Measurements from ENCODE around the gene MFSD6.
A peak's percentile ranks its signal among the peaks of the same experiment; 100 is the strongest.

The MFSD6 gene

DNA sequence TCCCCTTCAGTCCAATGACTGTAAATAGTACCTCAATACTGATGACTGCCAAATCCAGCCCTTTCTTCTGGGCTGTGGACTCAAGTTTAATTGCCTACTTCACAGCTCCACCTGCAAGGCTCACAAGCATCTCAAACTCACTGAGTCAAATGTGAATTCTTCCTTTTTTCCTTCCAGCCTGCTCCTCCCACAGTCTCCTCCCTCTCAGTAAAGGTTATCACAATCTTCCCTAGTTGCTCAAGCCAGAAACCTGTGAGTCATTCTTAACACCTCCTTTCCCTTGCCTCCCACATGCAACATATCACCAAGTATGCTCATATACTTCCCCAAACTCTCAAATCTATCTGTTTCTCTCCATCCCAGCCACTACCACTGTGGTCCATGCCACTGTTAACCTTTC lies 3.7 kb upstream of the MFSD6 start:
- Histone ChIP-seq H3K9ac (ENCODE audit: low read depth in 1 of 2, low read length in 2 of 2) (no peak overlapping the region), H3K9me3 (ENCODE audit: control insufficient read depth in 1 of 2, low read length in 2 of 2) (no peaks in the 10 kb centered on the region), H3K27me3 (ENCODE audit: control insufficient read depth in 1 of 2, insufficient read depth in 2 of 2, low read length in 2 of 2) (no peaks in the 10 kb centered on the region), H3K27ac (ENCODE audit: low read depth, low read length) (no peak overlapping the region), H3K36me3 (ENCODE audit: control insufficient read depth in 1 of 2, insufficient read depth in 2 of 2, low read length in 2 of 2) (no peaks in the 10 kb centered on the region), H3K4me1 (ENCODE audit: control insufficient read depth in 1 of 2, insufficient read depth in 2 of 2, low read length in 2 of 2) (peaks cover 21 to 24% of the 10 kb centered on the region in 2 donors), H3K4me3 (ENCODE audit: low read depth in 1 of 2, low read length in 2 of 2) (no peak overlapping the region)

DNA sequence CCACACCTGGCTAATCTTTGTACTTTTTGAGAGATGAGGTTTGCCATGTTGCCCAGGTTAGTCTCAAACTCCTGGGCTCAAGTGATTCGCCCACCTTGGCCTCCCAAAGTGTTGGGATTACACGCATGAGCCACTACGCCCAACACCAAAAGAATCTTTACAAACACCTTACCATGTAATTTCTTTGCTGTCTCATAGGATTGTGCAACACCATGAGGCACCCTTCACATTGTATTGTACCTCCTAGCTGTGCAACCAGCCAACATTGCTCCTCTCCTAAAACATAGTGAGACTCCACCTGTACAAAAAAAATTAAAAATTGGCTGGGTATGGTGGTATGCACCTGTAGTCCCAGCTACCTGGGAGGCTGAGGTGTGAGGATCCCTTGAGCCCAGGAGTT lies 3.1 kb upstream of the MFSD6 start:
- H3K9ac ChIP-seq (ENCODE audit: low read depth in 1 of 2, low read length in 2 of 2): no peak overlapping the region
- no peaks in the 10 kb centered on the region for H3K27me3 ChIP-seq (ENCODE audit: control insufficient read depth in 1 of 2, insufficient read depth in 2 of 2, low read length in 2 of 2)
- H3K27ac ChIP-seq (ENCODE audit: low read depth, low read length): no peak overlapping the region
- no peak overlapping the region for H3K4me3 ChIP-seq (ENCODE audit: low read depth in 1 of 2, low read length in 2 of 2)
- no peaks in the 10 kb centered on the region for H3K9me3 ChIP-seq (ENCODE audit: control insufficient read depth in 1 of 2, low read length in 2 of 2)
- no peaks in the 10 kb centered on the region for H3K36me3 ChIP-seq (ENCODE audit: control insufficient read depth in 1 of 2, insufficient read depth in 2 of 2, low read length in 2 of 2)
- H3K4me1 ChIP-seq (ENCODE audit: control insufficient read depth in 1 of 2, insufficient read depth in 2 of 2, low read length in 2 of 2): peaks cover 27 to 30% of the 10 kb centered on the region in 2 donors

GRCh38 chr2:190405995-190406394 lies 2.2 kb upstream of the MFSD6 start:
- Histone ChIP-seq H3K4me3 (ENCODE audit: low read depth in 1 of 2, low read length in 2 of 2) (no peak overlapping the region), H3K9ac (ENCODE audit: low read depth in 1 of 2, low read length in 2 of 2) (no peak overlapping the region), H3K36me3 (ENCODE audit: control insufficient read depth in 1 of 2, insufficient read depth in 2 of 2, low read length in 2 of 2) (no peaks in the 10 kb centered on the region), H3K4me1 (ENCODE audit: control insufficient read depth in 1 of 2, insufficient read depth in 2 of 2, low read length in 2 of 2) (peaks cover 30 to 34% of the 10 kb centered on the region in 2 donors), H3K9me3 (ENCODE audit: control insufficient read depth in 1 of 2, low read length in 2 of 2) (no peaks in the 10 kb centered on the region), H3K27me3 (ENCODE audit: control insufficient read depth in 1 of 2, insufficient read depth in 2 of 2, low read length in 2 of 2) (no peaks in the 10 kb centered on the region), H3K27ac (ENCODE audit: low read depth, low read length) (no peak overlapping the region)

- Histone ChIP-seq H3K27ac (ENCODE audit: low read depth, low read length) (no peak overlapping the region), H3K4me3 (ENCODE audit: low read depth in 1 of 2, low read length in 2 of 2) (no peak overlapping the region)
These were observed 1.4 kb upstream of the MFSD6 start for GRCh38 chr2:190406805-190407204.

DNA sequence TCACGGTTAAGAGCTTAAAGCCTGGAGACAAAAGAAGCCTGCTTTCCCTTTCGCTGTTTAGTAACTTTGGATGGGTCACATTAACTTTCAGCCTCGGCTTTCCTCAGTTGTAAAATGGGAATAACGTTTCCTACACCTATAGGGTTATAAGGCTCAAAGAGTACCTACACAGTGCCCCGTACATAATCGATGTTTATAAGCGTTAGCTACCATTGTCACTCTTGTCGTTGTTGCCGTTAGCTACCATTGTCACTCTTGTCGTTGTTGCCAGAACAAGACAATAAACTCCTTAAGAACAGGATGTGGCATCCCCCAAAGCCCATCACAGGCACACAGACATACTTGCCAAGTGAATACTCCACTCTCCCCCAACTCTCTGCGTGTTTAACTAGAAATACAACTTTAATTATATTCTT lies 901 bp upstream of the MFSD6 start:
- Histone ChIP-seq H3K9ac (ENCODE audit: low read depth in 1 of 2, low read length in 2 of 2) (peak overlapping the region; percentile 55 to 72), H3K36me3 (ENCODE audit: control insufficient read depth in 1 of 2, insufficient read depth in 2 of 2, low read length in 2 of 2) (no peaks in the 10 kb centered on the region), H3K4me3 (ENCODE audit: low read depth in 1 of 2, low read length in 2 of 2) (peak overlapping the region; percentile 77 to 85), H3K4me1 (ENCODE audit: control insufficient read depth in 1 of 2, insufficient read depth in 2 of 2, low read length in 2 of 2) (peaks cover 37 to 41% of the 10 kb centered on the region in 2 donors), H3K27me3 (ENCODE audit: control insufficient read depth in 1 of 2, insufficient read depth in 2 of 2, low read length in 2 of 2) (no peaks in the 10 kb centered on the region), H3K27ac (ENCODE audit: low read depth, low read length) (peak overlapping the region; percentile 72), H3K9me3 (ENCODE audit: control insufficient read depth in 1 of 2, low read length in 2 of 2) (no peaks in the 10 kb centered on the region)

More at GRCh38 chr2:190406805-190407204, 1.4 kb upstream of the MFSD6 start:
- Histone ChIP-seq H3K27me3 (ENCODE audit: control insufficient read depth in 1 of 2, insufficient read depth in 2 of 2, low read length in 2 of 2) (no peaks in the 10 kb centered on the region), H3K9me3 (ENCODE audit: control insufficient read depth in 1 of 2, low read length in 2 of 2) (no peaks in the 10 kb centered on the region), H3K36me3 (ENCODE audit: control insufficient read depth in 1 of 2, insufficient read depth in 2 of 2, low read length in 2 of 2) (no peaks in the 10 kb centered on the region), H3K4me1 (ENCODE audit: control insufficient read depth in 1 of 2, insufficient read depth in 2 of 2, low read length in 2 of 2) (peaks cover 34 to 40% of the 10 kb centered on the region in 2 donors), H3K9ac (ENCODE audit: low read depth in 1 of 2, low read length in 2 of 2) (no peak overlapping the region)

GRCh38 chr2:190408538-190409271 lies 550 bp downstream of the MFSD6 start:
- Histone ChIP-seq H3K9ac (ENCODE audit: low read depth in 1 of 2, low read length in 2 of 2) (peak overlapping the region; percentile 75 to 88), H3K36me3 (ENCODE audit: control insufficient read depth in 1 of 2, insufficient read depth in 2 of 2, low read length in 2 of 2) (no peaks in the 10 kb centered on the region), H3K4me3 (ENCODE audit: low read depth in 1 of 2, low read length in 2 of 2) (peak overlapping the region; percentile 85 to 90), H3K27me3 (ENCODE audit: control insufficient read depth in 1 of 2, insufficient read depth in 2 of 2, low read length in 2 of 2) (no peaks in the 10 kb centered on the region), H3K27ac (ENCODE audit: low read depth, low read length) (peak overlapping the region; percentile 72), H3K4me1 (ENCODE audit: control insufficient read depth in 1 of 2, insufficient read depth in 2 of 2, low read length in 2 of 2) (peaks cover 45 to 47% of the 10 kb centered on the region in 2 donors), H3K9me3 (ENCODE audit: control insufficient read depth in 1 of 2, low read length in 2 of 2) (no peaks in the 10 kb centered on the region)

DNA sequence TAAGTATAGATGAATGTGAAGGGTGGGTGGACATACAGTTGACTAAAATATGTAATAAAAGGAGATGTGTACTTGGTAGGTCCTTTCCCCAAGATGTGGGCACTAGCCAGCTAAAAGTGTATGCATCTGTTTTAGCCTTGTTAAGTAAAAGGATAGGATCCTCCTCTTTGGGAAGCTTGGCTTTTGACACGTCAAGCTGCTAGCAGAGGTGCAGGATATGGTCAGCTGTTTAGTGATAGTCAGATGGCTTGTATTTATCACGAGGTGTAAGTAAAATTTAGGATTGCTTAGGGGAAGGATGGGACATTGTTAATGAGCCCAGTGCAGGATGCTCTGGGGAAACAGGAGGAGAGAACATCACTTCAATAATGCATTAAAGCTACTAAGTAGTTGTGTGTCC lies 1.5 kb downstream of the MFSD6 start:
- Histone ChIP-seq H3K27ac (ENCODE audit: low read depth, low read length) (no peak overlapping the region), H3K4me3 (ENCODE audit: low read depth in 1 of 2, low read length in 2 of 2) (peak overlapping the region; percentile 29 to 90), H3K36me3 (ENCODE audit: control insufficient read depth in 1 of 2, insufficient read depth in 2 of 2, low read length in 2 of 2) (no peaks in the 10 kb centered on the region), H3K27me3 (ENCODE audit: control insufficient read depth in 1 of 2, insufficient read depth in 2 of 2, low read length in 2 of 2) (no peaks in the 10 kb centered on the region), H3K9ac (ENCODE audit: low read depth in 1 of 2, low read length in 2 of 2) (peak overlapping the region; percentile 5 to 88), H3K9me3 (ENCODE audit: control insufficient read depth in 1 of 2, low read length in 2 of 2) (no peaks in the 10 kb centered on the region), H3K4me1 (ENCODE audit: control insufficient read depth in 1 of 2, insufficient read depth in 2 of 2, low read length in 2 of 2) (peaks cover 42% of the 10 kb centered on the region in 2 donors)

DNA sequence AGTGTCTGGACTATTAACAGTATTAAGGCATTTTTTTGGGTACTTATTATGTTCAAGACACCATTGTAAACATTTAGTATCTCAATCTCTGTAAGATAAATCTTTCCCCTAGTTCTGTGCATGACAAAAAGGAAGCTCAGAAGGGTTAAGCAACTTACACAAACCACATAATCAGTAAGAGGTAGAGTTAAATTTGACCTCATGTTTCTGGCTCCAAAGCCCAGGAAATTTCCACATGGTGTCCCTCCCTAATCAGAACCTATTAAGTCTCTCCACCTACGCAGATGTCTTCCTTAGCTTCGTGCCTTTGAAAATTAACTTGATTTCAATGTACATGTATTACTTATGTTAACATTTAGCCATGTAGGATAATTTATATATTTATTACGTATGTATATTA lies 2.0 kb downstream of the MFSD6 start:
- Histone ChIP-seq H3K27me3 (ENCODE audit: control insufficient read depth in 1 of 2, insufficient read depth in 2 of 2, low read length in 2 of 2) (no peaks in the 10 kb centered on the region), H3K4me1 (ENCODE audit: control insufficient read depth in 1 of 2, insufficient read depth in 2 of 2, low read length in 2 of 2) (peaks cover 38 to 39% of the 10 kb centered on the region in 2 donors), H3K36me3 (ENCODE audit: control insufficient read depth in 1 of 2, insufficient read depth in 2 of 2, low read length in 2 of 2) (no peaks in the 10 kb centered on the region), H3K4me3 (ENCODE audit: low read depth in 1 of 2, low read length in 2 of 2) (no peak overlapping the region), H3K27ac (ENCODE audit: low read depth, low read length) (no peak overlapping the region), H3K9ac (ENCODE audit: low read depth in 1 of 2, low read length in 2 of 2) (no peak overlapping the region), H3K9me3 (ENCODE audit: control insufficient read depth in 1 of 2, low read length in 2 of 2) (no peaks in the 10 kb centered on the region)

DNA sequence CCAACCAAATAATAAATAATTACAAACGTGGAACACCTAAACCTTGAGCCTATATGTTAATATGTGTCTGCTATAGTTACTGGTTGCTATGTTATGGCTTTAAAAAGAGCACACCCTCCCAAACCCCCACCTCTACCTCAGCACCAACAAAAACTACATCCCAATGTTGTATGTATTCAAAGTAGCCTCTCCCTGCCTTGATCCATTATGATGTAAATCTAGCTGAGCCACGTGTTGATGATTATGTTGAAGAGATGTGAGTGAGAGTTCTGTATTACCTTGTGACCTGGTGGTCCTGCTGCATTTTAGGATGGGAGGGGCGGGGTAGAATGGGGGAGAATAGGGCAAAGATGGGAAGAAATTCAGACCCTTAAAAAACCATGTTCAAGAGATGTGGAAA lies 4.8 kb downstream of the MFSD6 start:
- H3K9me3 ChIP-seq (ENCODE audit: control insufficient read depth in 1 of 2, low read length in 2 of 2): no peaks in the 10 kb centered on the region
- no peaks in the 10 kb centered on the region for H3K27me3 ChIP-seq (ENCODE audit: control insufficient read depth in 1 of 2, insufficient read depth in 2 of 2, low read length in 2 of 2)
- H3K4me3 ChIP-seq (ENCODE audit: low read depth in 1 of 2, low read length in 2 of 2): no peak overlapping the region
- H3K9ac ChIP-seq (ENCODE audit: low read depth in 1 of 2, low read length in 2 of 2): no peak overlapping the region
- no peaks in the 10 kb centered on the region for H3K36me3 ChIP-seq (ENCODE audit: control insufficient read depth in 1 of 2, insufficient read depth in 2 of 2, low read length in 2 of 2)
- peaks cover 30 to 49% of the 10 kb centered on the region in 2 donors for H3K4me1 ChIP-seq (ENCODE audit: control insufficient read depth in 1 of 2, insufficient read depth in 2 of 2, low read length in 2 of 2)
- no peak overlapping the region for H3K27ac ChIP-seq (ENCODE audit: low read depth, low read length)

- Histone ChIP-seq H3K27me3 (ENCODE audit: control insufficient read depth in 1 of 2, insufficient read depth in 2 of 2, low read length in 2 of 2) (no peaks in the 10 kb centered on the region), H3K4me3 (ENCODE audit: low read depth in 1 of 2, low read length in 2 of 2) (no peak overlapping the region), H3K9ac (ENCODE audit: low read depth in 1 of 2, low read length in 2 of 2) (no peak overlapping the region), H3K27ac (ENCODE audit: low read depth, low read length) (no peak overlapping the region), H3K36me3 (ENCODE audit: control insufficient read depth in 1 of 2, insufficient read depth in 2 of 2, low read length in 2 of 2) (no peaks in the 10 kb centered on the region), H3K9me3 (ENCODE audit: control insufficient read depth in 1 of 2, low read length in 2 of 2) (no peaks in the 10 kb centered on the region), H3K4me1 (ENCODE audit: control insufficient read depth in 1 of 2, insufficient read depth in 2 of 2, low read length in 2 of 2) (peaks cover 30 to 49% of the 10 kb centered on the region in 2 donors)
These were observed 5.3 kb downstream of the MFSD6 start for GRCh38 chr2:190413421-190413820.

Data from duodenal mucosa (tissue), 2 donors.